ENCODE results near the gene MFSD2B.

Gene MFSD2B

GRCh38 chr2:24046930-24047702, 37.2 kb downstream of the MFSD2B start, which contains the start of gene WDCP:
Gene WDCP, minus strand, starts transcription at chr2:24047391. Its CDS starts 7,897 bp downstream, at chr2:24039494.
- TF ChIP-seq, protein P1, sequence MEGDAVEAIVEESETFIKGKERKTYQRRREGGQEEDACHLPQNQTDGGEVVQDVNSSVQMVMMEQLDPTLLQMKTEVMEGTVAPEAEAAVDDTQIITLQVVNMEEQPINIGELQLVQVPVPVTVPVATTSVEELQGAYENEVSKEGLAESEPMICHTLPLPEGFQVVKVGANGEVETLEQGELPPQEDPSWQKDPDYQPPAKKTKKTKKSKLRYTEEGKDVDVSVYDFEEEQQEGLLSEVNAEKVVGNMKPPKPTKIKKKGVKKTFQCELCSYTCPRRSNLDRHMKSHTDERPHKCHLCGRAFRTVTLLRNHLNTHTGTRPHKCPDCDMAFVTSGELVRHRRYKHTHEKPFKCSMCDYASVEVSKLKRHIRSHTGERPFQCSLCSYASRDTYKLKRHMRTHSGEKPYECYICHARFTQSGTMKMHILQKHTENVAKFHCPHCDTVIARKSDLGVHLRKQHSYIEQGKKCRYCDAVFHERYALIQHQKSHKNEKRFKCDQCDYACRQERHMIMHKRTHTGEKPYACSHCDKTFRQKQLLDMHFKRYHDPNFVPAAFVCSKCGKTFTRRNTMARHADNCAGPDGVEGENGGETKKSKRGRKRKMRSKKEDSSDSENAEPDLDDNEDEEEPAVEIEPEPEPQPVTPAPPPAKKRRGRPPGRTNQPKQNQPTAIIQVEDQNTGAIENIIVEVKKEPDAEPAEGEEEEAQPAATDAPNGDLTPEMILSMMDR (IDR thresholded peaks at IDR 0.05), result no peak
- Histone ChIP-seq H3K27ac (peak within 1 kb of the TSS; percentile 29 to 88), H3K4me3 (peak within 1 kb of the TSS; percentile 81)
- DNase-seq (ENCODE audit: low spot score), result peak; percentile 98

- Histone ChIP-seq H3K27ac (no peak overlapping the region), H3K4me3 (peak overlapping the region; percentile 40)
- TF ChIP-seq, protein P1 (IDR thresholded peaks at IDR 0.05), result no peak
- DNase-seq (ENCODE audit: low spot score), result no peak
Measured at GRCh38 chr2:24047703-24048033, 37.8 kb downstream of the MFSD2B start.

- peak overlapping the region; percentile 72 for H3K4me3 ChIP-seq
- DNase-seq (ENCODE audit: low spot score), result no peak
- H3K27ac ChIP-seq, result no peak overlapping the region
- TF ChIP-seq, protein P1 (IDR thresholded peaks at IDR 0.05), result no peak
Measured at GRCh38 chr2:24048769-24049484, 39.0 kb downstream of the MFSD2B start.

- Histone ChIP-seq H3K27ac (peak within 1 kb of the TSS; percentile 50 to 63), H3K4me3 (peak within 1 kb of the TSS; percentile 72)
- TF ChIP-seq, protein P1 (IDR thresholded peaks at IDR 0.05), result no peak
- DNase-seq (ENCODE audit: low spot score), result no peak
Measured at GRCh38 chr2:24049485-24050021, 39.7 kb downstream of the MFSD2B start, which contains the start of gene FKBP1B. Gene FKBP1B, plus strand, starts transcription at chr2:24049741. Its CDS starts 109 bp downstream, at chr2:24049850.

GRCh38 chr2:24050041-24050979, 40.4 kb downstream of the MFSD2B start:
- DNase-seq (ENCODE audit: low spot score), result no peak
- Histone ChIP-seq H3K4me3 (peak overlapping the region; percentile 72), H3K27ac (peak overlapping the region; percentile 50 to 63)
- TF ChIP-seq, protein P1 (IDR thresholded peaks at IDR 0.05), result no peak

- TF ChIP-seq, protein P1 (IDR thresholded peaks at IDR 0.05), result no peak
- DNase-seq (ENCODE audit: low spot score), result no peak
- Histone ChIP-seq H3K4me3 (no peak overlapping the region), H3K27ac (no peak overlapping the region)
Measured at GRCh38 chr2:24051833-24052232, 41.9 kb downstream of the MFSD2B start.
